ENCODE results near the gene LETM1. TPM values are rescaled to one million over a fixed set of nuclear protein-coding genes. Genes with fewer than 3 reads are reported as not detected.

Gene LETM1
- total and polyA plus RNA-seq, 2 of the 13 experiments (the other 11 are each of a cell fraction or from before 2014, with no cell fraction given), result 9.7 to 41.6 TPM

DNA sequence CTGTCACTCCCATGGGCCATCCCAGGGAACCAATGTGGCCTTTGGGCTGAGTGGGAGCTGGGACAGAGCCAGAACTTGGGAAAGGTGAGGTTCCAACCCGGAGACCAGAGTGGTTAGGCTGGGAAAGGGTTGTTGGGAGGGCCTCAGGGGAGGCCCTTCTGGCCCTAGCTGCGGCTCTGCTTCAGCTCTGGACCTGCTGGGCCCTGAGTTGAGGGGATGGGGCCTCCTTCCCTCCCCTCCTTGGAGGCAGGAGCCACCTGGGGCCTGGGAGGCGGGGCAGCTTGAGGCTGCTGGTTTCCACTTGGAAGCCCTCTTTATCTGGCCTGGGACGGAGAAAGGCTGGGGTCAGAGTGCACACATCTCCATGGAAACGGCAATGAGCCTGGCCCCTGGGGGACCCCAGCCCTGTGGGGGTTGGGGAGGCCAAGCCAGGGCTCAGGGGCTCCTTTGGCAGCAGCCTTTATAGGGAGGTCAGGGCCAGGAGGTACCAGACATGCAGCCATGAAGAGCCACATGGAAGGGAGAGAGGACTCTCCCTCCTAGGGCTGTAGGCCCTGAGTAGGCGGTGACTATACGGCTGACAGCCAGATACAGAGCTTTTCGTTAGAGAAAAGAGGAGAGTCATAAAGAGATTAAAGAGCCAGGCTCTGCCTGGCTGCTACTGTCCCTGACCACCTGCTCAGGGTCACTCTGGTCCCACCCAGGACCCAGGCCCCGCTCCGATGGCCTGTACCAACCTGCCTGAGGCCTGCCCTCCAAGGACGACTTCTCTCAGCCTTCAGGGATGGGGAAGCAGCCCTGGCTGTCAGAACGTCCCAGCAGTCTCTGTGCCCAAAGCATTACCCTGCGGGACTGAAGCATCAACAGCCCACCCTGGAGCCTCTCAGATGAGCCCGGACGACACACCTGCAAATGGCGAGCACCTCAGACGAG lies 8.4 kb upstream of the LETM1 start (continued):
- TF ChIP-seq ZBTB42 (CRISPR knock-in tag; IDR thresholded peaks at IDR 0.05) (no peak), ZNF430 (CRISPR knock-in tag; IDR thresholded peaks at IDR 0.05) (no peak), NFE2L2 (IDR thresholded peaks at IDR 0.05; ENCODE audit: low read length) (no peak), NR2F2 (IDR thresholded peaks at IDR 0.05; ENCODE audit: borderline replicate concordance, low read depth) (no peak), JUN (CRISPR knock-in tag; IDR thresholded peaks at IDR 0.05) (no peak), ZFX (CRISPR knock-in tag; IDR thresholded peaks at IDR 0.05; ENCODE audit: low read depth) (peak; percentile 55), KLF12 (CRISPR knock-in tag; IDR thresholded peaks at IDR 0.05; ENCODE audit: borderline replicate concordance) (no peak), PRPF4 (IDR thresholded peaks at IDR 0.05; ENCODE audit: low read depth, low read length, poor library complexity, severe bottlenecking) (no peak), NBN (conservative IDR thresholded peaks at IDR 0.05) (no peak), ZNF670 (CRISPR knock-in tag; IDR thresholded peaks at IDR 0.05; ENCODE audit: borderline replicate concordance) (no peak), NFIB (CRISPR knock-in tag; IDR thresholded peaks at IDR 0.05; ENCODE audit: borderline replicate concordance) (no peak), ZKSCAN8 (CRISPR knock-in tag; IDR thresholded peaks at IDR 0.05; ENCODE audit: borderline replicate concordance) (no peak), CREB1 (IDR thresholded peaks at IDR 0.05) (no peak), CREB1 (CRISPR knock-in tag; IDR thresholded peaks at IDR 0.05) (no peak), ZSCAN20 (CRISPR knock-in tag; IDR thresholded peaks at IDR 0.05; ENCODE audit: borderline replicate concordance) (no peak), ZMYM2 (CRISPR knock-in tag; IDR thresholded peaks at IDR 0.05) (no peak), PTBP1 (IDR thresholded peaks at IDR 0.05; ENCODE audit: low read depth, low read length, poor library complexity, severe bottlenecking) (no peak)
- TF ChIP-seq, protein P1, sequence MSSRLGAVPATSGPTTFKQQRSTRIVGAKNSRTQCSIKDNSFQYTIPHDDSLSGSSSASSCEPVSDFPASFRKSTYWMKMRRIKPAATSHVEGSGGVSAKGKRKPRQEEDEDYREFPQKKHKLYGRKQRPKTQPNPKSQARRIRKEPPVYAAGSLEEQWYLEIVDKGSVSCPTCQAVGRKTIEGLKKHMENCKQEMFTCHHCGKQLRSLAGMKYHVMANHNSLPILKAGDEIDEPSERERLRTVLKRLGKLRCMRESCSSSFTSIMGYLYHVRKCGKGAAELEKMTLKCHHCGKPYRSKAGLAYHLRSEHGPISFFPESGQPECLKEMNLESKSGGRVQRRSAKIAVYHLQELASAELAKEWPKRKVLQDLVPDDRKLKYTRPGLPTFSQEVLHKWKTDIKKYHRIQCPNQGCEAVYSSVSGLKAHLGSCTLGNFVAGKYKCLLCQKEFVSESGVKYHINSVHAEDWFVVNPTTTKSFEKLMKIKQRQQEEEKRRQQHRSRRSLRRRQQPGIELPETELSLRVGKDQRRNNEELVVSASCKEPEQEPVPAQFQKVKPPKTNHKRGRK (CRISPR knock-in tag; IDR thresholded peaks at IDR 0.05), result no peak
- TF ChIP-seq, protein P2, sequence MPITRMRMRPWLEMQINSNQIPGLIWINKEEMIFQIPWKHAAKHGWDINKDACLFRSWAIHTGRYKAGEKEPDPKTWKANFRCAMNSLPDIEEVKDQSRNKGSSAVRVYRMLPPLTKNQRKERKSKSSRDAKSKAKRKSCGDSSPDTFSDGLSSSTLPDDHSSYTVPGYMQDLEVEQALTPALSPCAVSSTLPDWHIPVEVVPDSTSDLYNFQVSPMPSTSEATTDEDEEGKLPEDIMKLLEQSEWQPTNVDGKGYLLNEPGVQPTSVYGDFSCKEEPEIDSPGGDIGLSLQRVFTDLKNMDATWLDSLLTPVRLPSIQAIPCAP (CRISPR knock-in tag; IDR thresholded peaks at IDR 0.05; ENCODE audit: low read depth), result no peak
- TF ChIP-seq, protein P3, sequence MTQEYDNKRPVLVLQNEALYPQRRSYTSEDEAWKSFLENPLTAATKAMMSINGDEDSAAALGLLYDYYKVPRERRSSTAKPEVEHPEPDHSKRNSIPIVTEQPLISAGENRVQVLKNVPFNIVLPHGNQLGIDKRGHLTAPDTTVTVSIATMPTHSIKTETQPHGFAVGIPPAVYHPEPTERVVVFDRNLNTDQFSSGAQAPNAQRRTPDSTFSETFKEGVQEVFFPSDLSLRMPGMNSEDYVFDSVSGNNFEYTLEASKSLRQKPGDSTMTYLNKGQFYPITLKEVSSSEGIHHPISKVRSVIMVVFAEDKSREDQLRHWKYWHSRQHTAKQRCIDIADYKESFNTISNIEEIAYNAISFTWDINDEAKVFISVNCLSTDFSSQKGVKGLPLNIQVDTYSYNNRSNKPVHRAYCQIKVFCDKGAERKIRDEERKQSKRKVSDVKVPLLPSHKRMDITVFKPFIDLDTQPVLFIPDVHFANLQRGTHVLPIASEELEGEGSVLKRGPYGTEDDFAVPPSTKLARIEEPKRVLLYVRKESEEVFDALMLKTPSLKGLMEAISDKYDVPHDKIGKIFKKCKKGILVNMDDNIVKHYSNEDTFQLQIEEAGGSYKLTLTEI (CRISPR knock-in tag; conservative IDR thresholded peaks at IDR 0.05), result no peak
- TF ChIP-seq, protein P4, sequence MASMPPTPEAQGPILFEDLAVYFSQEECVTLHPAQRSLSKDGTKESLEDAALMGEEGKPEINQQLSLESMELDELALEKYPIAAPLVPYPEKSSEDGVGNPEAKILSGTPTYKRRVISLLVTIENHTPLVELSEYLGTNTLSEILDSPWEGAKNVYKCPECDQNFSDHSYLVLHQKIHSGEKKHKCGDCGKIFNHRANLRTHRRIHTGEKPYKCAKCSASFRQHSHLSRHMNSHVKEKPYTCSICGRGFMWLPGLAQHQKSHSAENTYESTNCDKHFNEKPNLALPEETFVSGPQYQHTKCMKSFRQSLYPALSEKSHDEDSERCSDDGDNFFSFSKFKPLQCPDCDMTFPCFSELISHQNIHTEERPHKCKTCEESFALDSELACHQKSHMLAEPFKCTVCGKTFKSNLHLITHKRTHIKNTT (CRISPR knock-in tag; IDR thresholded peaks at IDR 0.05), result no peak
- TF ChIP-seq, protein P5, sequence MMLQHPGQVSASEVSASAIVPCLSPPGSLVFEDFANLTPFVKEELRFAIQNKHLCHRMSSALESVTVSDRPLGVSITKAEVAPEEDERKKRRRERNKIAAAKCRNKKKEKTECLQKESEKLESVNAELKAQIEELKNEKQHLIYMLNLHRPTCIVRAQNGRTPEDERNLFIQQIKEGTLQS (CRISPR knock-in tag; IDR thresholded peaks at IDR 0.05), result no peak
